ENCODE data around the gene LYPLAL1. TPM values are rescaled to one million over a fixed set of nuclear protein-coding genes. Genes with fewer than 3 reads are reported as not detected.

The LYPLAL1 gene
- total and polyA plus RNA-seq, 2 of the 13 experiments (the other 11 are each of a cell fraction or from before 2014, with no cell fraction given), result 17.0 to 31.6 TPM

DNA sequence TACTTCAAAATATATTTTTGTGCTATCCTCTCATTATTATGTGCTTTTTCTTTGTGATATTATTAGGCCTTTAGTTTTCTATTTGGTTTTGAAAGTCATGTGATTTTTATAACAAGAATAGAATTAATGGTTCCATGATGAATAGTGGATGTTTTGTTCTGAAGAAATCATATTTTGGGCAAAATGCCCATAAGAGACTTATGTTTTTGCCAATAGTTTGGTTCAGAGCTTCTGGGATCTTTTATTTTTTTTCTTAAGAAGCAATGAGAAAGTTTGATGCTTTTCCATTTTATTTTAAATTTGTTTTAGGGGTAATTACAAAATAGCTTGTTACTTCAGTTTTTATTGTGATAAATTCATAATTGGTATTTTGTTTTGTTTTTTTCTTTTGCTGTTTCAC, 49.8 kb downstream of the LYPLAL1 start (continued):
- TF ChIP-seq NFE2L1 (CRISPR knock-in tag; IDR thresholded peaks at IDR 0.05; ENCODE audit: borderline replicate concordance) (no peak), SPEN (CRISPR knock-in tag; IDR thresholded peaks at IDR 0.05; ENCODE audit: low read depth) (no peak), ZNF335 (CRISPR knock-in tag; IDR thresholded peaks at IDR 0.05) (no peak), EZH2 (conservative IDR thresholded peaks at IDR 0.05; ENCODE audit: low read depth, low read length) (no peak), PRPF4 (IDR thresholded peaks at IDR 0.05; ENCODE audit: low read depth, low read length, poor library complexity, severe bottlenecking) (no peak), KDM1A (CRISPR knock-in tag; IDR thresholded peaks at IDR 0.05) (no peak)
- TF ChIP-seq, protein P1, sequence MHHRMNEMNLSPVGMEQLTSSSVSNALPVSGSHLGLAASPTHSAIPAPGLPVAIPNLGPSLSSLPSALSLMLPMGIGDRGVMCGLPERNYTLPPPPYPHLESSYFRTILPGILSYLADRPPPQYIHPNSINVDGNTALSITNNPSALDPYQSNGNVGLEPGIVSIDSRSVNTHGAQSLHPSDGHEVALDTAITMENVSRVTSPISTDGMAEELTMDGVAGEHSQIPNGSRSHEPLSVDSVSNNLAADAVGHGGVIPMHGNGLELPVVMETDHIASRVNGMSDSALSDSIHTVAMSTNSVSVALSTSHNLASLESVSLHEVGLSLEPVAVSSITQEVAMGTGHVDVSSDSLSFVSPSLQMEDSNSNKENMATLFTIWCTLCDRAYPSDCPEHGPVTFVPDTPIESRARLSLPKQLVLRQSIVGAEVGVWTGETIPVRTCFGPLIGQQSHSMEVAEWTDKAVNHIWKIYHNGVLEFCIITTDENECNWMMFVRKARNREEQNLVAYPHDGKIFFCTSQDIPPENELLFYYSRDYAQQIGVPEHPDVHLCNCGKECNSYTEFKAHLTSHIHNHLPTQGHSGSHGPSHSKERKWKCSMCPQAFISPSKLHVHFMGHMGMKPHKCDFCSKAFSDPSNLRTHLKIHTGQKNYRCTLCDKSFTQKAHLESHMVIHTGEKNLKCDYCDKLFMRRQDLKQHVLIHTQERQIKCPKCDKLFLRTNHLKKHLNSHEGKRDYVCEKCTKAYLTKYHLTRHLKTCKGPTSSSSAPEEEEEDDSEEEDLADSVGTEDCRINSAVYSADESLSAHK (CRISPR knock-in tag; IDR thresholded peaks at IDR 0.05; ENCODE audit: borderline replicate concordance), result no peak
- TF ChIP-seq, protein P2, sequence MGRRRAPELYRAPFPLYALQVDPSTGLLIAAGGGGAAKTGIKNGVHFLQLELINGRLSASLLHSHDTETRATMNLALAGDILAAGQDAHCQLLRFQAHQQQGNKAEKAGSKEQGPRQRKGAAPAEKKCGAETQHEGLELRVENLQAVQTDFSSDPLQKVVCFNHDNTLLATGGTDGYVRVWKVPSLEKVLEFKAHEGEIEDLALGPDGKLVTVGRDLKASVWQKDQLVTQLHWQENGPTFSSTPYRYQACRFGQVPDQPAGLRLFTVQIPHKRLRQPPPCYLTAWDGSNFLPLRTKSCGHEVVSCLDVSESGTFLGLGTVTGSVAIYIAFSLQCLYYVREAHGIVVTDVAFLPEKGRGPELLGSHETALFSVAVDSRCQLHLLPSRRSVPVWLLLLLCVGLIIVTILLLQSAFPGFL (CRISPR knock-in tag; IDR thresholded peaks at IDR 0.05), result no peak

DNA sequence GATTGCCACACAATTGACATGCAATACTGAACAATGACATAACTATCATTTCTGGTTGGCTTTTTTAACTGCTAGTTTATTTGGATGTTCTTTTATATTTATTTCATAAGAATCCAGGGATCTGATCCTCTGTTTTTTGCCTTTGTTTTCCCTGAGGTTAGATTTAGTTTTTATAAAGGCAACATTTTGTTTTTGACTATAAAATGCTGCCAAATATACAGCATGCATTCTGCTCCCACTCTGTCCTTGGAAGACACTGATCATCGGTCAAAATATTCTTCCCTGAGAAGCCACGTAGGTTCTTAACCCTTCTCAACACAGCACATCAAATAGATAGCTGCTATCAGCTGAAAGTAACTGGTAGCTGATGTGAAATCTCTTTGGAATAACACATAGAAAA, 52.5 kb downstream of the LYPLAL1 start:
- Histone ChIP-seq H3K9ac (ENCODE audit: insufficient read depth, low read depth, low read length) (no peak overlapping the region), H4K20me1 (ENCODE audit: insufficient read depth, low read length) (no peaks in the 10 kb centered on the region), H3K36me3 (replicated peaks in 1 of 2; ENCODE audit: control insufficient read depth in 1 of 2, insufficient read depth in 2 of 2, low read length in 2 of 2) (no peaks in the 10 kb centered on the region), H3K79me2 (ENCODE audit: insufficient read depth, low read length) (no peaks in the 10 kb centered on the region), H2AFZ (ENCODE audit: low read length) (no peak overlapping the region), H3K27ac (ENCODE audit: extremely low read length, insufficient read depth, low read length) (no peak overlapping the region), H3K27me3 (ENCODE audit: control insufficient read depth in 1 of 2, insufficient read depth in 2 of 2, low read length in 2 of 2) (no peaks in the 10 kb centered on the region; a peak in 1 of 5 replicates), H3K4me3 (replicated peaks in 1 of 3; ENCODE audit: insufficient read depth in 1 of 3, low read depth in 2 of 3, low read length in 3 of 3) (no peak overlapping the region), H3K4me1 (ENCODE audit: insufficient read depth, low read length) (0 out of 2 replicates have a peak, but pooled peaks cover 5% of the 10 kb centered on the region), H3K9me3 (ENCODE audit: low read length) (no peaks in the 10 kb centered on the region), H3K4me2 (ENCODE audit: low read depth, low read length) (no peak overlapping the region)
- ChIA-PET POLR2A (no interaction called here), CTCF (ENCODE audit: low intra/inter-chr PET ratio, low total read pairs) (no interaction called here)
- no peak for TF ChIP-seq ZSCAN25 (CRISPR knock-in tag; IDR thresholded peaks at IDR 0.05)
- DNase-seq (ENCODE audit: low spot score), result no peak
- intact Hi-C loops (cut with micrococcal nuclease; ENCODE audit: unreplicated experiment) (no loop called here), in situ Hi-C loops (cut with HindIII; ENCODE audit: extremely low pct_ligation_motif_present, low pct_unique_long_range_greater_than_20kb) (no loop called here)
- BruUV-seq (replicated peaks), result no TSS peak
- FAIRE-seq, result no peak
- 94% methylated on average over 2 of the region's 2 CpGs for WGBS (ENCODE audit: low lambda C conversion rate)
- ATAC-seq, result no peak
